MCF 10A (cell line): ENCODE measurements around the gene ZNF610. TPM values are rescaled to one million over a fixed set of nuclear protein-coding genes. Genes with fewer than 3 reads are reported as not detected.
"Not testable (repeated sequence)": the region's sequence is repeated elsewhere in the genome, so short reads cannot be mapped to it uniquely, and the experiment has no call there.

ENCODE experiments used
- Bru-seq: library from RNA; stranded (reverse); fragments of 400-500 nt; gene quantifications from one replicate; lab custom pipeline; 2021; lab: Mats Ljungman, UMichigan
- BruChase-seq, 2 experiments: library from RNA; stranded (reverse); fragments of 400-500 nt; gene quantifications; one replicate each; lab custom pipeline; 2021; lab: Mats Ljungman, UMichigan
- BruUV-seq: library from RNA; stranded (reverse); fragments of 400-500 nt; replicated peaks from 2 replicates; lab custom pipeline; 2021; lab: Mats Ljungman, UMichigan
- CTCF ChIA-PET: fragments of 300-600 bp; sonication (Branson Sonifier 250); formaldehyde crosslinking; extraction: SDS; loops from one replicate; lab custom pipeline; 2021; ENCODE audit warnings: antibody characterized with exemption, inconsistent platforms; lab: Yijun Ruan, JAX
- POLR2A ChIA-PET: fragments of 300-600, 350-650 bp; sonication (Branson Sonifier 250); formaldehyde crosslinking; extraction: SDS; loops from one replicate; lab custom pipeline; 2020; ENCODE audit warnings: antibody characterized with exemption, inconsistent platforms; lab: Yijun Ruan, JAX
- DNase-seq: peaks from one replicate; pipeline ENCODE4 v3.0.0-alpha.2; 2018; ENCODE audit not compliant: unreplicated experiment
- H3K27ac Mint-ChIP-seq: one replicate; pipeline ENCODE4 v1.8.0; 2022; ENCODE audit warnings: mild to moderate bottlenecking, low read depth, mixed read lengths; ENCODE audit not compliant: unreplicated experiment
- H3K27me3 Mint-ChIP-seq: one replicate; pipeline ENCODE4 v1.8.0; 2022; ENCODE audit warnings: mixed read lengths; ENCODE audit not compliant: insufficient read depth, unreplicated experiment
- H3K36me3 Mint-ChIP-seq: one replicate; pipeline ENCODE4 v1.8.0; 2022; ENCODE audit warnings: mild to moderate bottlenecking, moderate library complexity, mixed read lengths; ENCODE audit not compliant: insufficient read depth, unreplicated experiment
- H3K4me1 Mint-ChIP-seq: one replicate; pipeline ENCODE4 v1.8.0; 2022; ENCODE audit warnings: mixed read lengths; ENCODE audit not compliant: insufficient read depth, unreplicated experiment
- H3K4me3 Mint-ChIP-seq: one replicate; pipeline ENCODE4 v1.8.0; 2022; ENCODE audit warnings: mild to moderate bottlenecking, moderate library complexity, mixed read lengths; ENCODE audit not compliant: unreplicated experiment
- H3K9me3 Mint-ChIP-seq: one replicate; pipeline ENCODE4 v1.8.0; 2022; ENCODE audit warnings: mixed read lengths; ENCODE audit not compliant: unreplicated experiment
- CTCF ChIP-seq: fragments of 200-600 bp; IDR thresholded peaks from one replicate; pipeline ENCODE4 v1.8.0; 2022; ENCODE audit warnings: antibody characterized with exemption, mild to moderate bottlenecking; ENCODE audit not compliant: unreplicated experiment
- intact Hi-C: fragments of 100-400 bp; cut with micrococcal nuclease; formaldehyde crosslinking; loops from 2 replicates; pipeline ENCODE4 v1.14.1; 2022
- long read RNA-seq: library from polyadenylated mRNA; stranded (forward); transcript quantifications from one replicate; pipeline ENCODE4 v2.0.0, GENCODE V29; 2022
- total RNA-seq: library from RNA; stranded (reverse); gene quantifications from 2 replicates; pipeline ENCODE4 v1.2.3, GENCODE V29; 2022

Gene ZNF610
- not detected in 2 replicates for total RNA-seq
- Bru-seq, nascent RNA: percentile 8 among the genes with signal in this experiment
- percentile 14 among the genes with signal in this experiment for BruChase-seq, experiment 1, labeled RNA remaining after a 6-hour chase
- BruChase-seq, experiment 2, labeled RNA remaining after a 2-hour chase: percentile 15 among the genes with signal in this experiment
- long read RNA-seq: 0 reads

GRCh38 chr19:52336117-52336790 is at the start of gene ZNF610:
Gene ZNF610, plus strand, starts transcription at chr19:52336243. Its CDS starts 12,930 bp downstream, at chr19:52349173.
- peaks cover 44% of the 10 kb centered on the region for H3K9me3 Mint-ChIP-seq

DNA sequence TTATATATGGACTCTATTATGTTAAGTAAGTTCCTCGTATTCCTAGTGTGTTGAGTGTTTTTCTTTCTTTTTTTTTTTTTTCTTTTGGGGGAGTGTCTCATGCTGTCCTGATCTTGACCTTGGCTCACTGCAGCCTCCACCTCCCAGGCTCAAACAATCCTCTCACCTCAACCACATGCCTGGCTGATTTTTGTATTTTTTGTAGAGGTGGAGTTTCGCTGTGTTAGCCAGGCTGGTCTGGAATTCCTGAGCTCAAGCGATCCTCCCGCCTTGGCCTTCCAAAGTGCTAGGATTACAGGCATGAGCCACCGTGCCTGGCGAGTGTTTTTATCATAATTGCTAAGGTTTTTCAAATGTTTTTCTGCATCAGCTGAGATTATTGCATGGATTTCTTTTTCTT is 49.8 kb upstream of the ZNF610 start:
- peaks cover 14% of the 10 kb centered on the region for H3K9me3 Mint-ChIP-seq
- H3K27ac Mint-ChIP-seq: no peak overlapping the region
- BruUV-seq: no TSS peak
- intact Hi-C loops: no loop called here
- POLR2A ChIA-PET: interaction anchor here (0.7 kb wide), 1 partner anchor 443 kb away, joined by 3 read pairs; no protein-coding TSS in a partner anchor
- no peak for DNase-seq
- TF ChIP-seq CTCF: no peak
- H3K4me1 Mint-ChIP-seq: no peaks in the 10 kb centered on the region
- H3K27me3 Mint-ChIP-seq: no peaks in the 10 kb centered on the region
- H3K36me3 Mint-ChIP-seq: peaks cover 100% of the 10 kb centered on the region
- H3K4me3 Mint-ChIP-seq: no peak overlapping the region
- CTCF ChIA-PET: no interaction called here

More at GRCh38 chr19:52336117-52336790, at the start of gene ZNF610:
- no peak for TF ChIP-seq CTCF
- H3K36me3 Mint-ChIP-seq: no peaks in the 10 kb centered on the region
- intact Hi-C loops: no loop called here
- POLR2A ChIA-PET: interaction anchor here (0.6 kb wide), 1 partner anchor 540 kb away, joined by 3 read pairs; no protein-coding TSS in a partner anchor
- H3K4me3 Mint-ChIP-seq: no peak within 1 kb of the TSS
- no TSS peak for BruUV-seq
- no peaks in the 10 kb centered on the region for H3K4me1 Mint-ChIP-seq
- DNase-seq: no peak
- no peak within 1 kb of the TSS for H3K27ac Mint-ChIP-seq
- H3K27me3 Mint-ChIP-seq: no peaks in the 10 kb centered on the region
- CTCF ChIA-PET: no interaction called here

DNA sequence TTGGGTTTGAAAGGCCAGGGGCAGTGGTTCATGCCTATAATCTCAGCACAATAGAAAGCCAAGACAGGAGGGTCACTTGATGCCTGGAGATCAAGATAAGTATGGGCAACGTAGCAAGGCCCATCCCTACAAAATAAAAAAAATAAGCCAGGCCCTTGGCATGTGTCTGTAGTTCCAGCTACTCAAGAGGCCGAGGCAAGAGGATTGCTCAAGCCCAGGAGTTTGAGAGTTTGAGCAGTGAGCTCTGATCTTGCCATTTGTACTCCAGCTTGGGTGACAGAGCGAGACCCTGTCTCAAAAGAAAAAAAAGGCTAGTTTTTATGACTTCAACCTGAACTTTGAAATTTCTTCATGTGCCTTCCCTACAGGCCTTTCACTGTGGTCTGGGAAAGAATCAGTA is 44.3 kb upstream of the ZNF610 start:
- peaks cover 66% of the 10 kb centered on the region for H3K36me3 Mint-ChIP-seq
- CTCF ChIA-PET: no interaction called here
- POLR2A ChIA-PET: no interaction called here
- DNase-seq: no peak
- no peak for TF ChIP-seq CTCF
- no peaks in the 10 kb centered on the region for H3K27me3 Mint-ChIP-seq
- H3K4me3 Mint-ChIP-seq: no peak overlapping the region
- intact Hi-C loops: no loop called here
- no peak overlapping the region for H3K27ac Mint-ChIP-seq
- H3K4me1 Mint-ChIP-seq: no peaks in the 10 kb centered on the region
- no TSS peak for BruUV-seq
- H3K9me3 Mint-ChIP-seq: peaks cover 15% of the 10 kb centered on the region

- DNase-seq, H3K4me3 Mint-ChIP-seq, BruUV-seq, H3K4me1 Mint-ChIP-seq, CTCF ChIA-PET, H3K27me3 Mint-ChIP-seq, intact Hi-C loops, H3K27ac Mint-ChIP-seq: not testable (repeated sequence)
- peaks cover 60% of the 10 kb centered on the region for H3K36me3 Mint-ChIP-seq
- POLR2A ChIA-PET: interaction anchor here (0.6 kb wide), 1 partner anchor 539 kb away, joined by 4 read pairs; no protein-coding TSS in a partner anchor
- H3K9me3 Mint-ChIP-seq: peaks cover 14% of the 10 kb centered on the region
Observed at GRCh38 chr19:52292946-52293345, 43.1 kb upstream of the ZNF610 start.
